ENCODE data around the gene SLC35B1.
"Not testable (repeated sequence)": the region's sequence is repeated elsewhere in the genome, so short reads cannot be mapped to it uniquely, and the experiment has no call there.

The SLC35B1 gene

GRCh38 chr17:49725452-49726130 is 17.8 kb upstream of the SLC35B1 start:
- no peak for DNase-seq (ENCODE audit: low read depth)
- no peak overlapping the region for H3K4me3 ChIP-seq (ENCODE audit: low read depth, low read length)
- no peak for TF ChIP-seq CTCF (conservative IDR thresholded peaks at IDR 0.05; ENCODE audit: low read depth, low read length)

- H3K4me3 ChIP-seq (ENCODE audit: low read depth, low read length); DNase-seq (ENCODE audit: low read depth): not testable (repeated sequence)
Observed at GRCh38 chr17:49724552-49724951, 16.8 kb upstream of the SLC35B1 start.

DNA sequence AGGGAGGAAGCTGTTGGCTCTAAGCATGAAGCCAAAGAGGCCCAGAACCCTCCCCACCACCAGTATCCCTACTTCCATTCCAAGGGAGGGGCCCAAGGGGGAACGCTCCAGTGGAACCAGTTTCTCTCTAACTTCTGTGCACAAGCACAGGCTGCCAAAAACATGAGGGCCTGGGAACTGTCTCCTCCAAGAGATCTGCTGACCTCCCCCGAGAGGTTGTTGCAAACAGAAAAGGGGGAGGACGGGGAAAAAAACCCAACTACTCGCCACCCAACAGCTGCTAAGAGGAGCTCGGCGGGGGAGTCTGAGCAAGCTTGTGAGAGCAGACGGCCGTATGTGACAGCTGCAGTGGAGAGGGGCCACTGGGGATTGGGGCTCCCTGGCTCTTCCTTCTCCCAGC is 15.7 kb upstream of the SLC35B1 start:
- no peak for DNase-seq (ENCODE audit: low read depth)
- no peak overlapping the region for H3K4me3 ChIP-seq (ENCODE audit: low read depth, low read length)
- no peak for TF ChIP-seq CTCF (conservative IDR thresholded peaks at IDR 0.05; ENCODE audit: low read depth, low read length)

DNA sequence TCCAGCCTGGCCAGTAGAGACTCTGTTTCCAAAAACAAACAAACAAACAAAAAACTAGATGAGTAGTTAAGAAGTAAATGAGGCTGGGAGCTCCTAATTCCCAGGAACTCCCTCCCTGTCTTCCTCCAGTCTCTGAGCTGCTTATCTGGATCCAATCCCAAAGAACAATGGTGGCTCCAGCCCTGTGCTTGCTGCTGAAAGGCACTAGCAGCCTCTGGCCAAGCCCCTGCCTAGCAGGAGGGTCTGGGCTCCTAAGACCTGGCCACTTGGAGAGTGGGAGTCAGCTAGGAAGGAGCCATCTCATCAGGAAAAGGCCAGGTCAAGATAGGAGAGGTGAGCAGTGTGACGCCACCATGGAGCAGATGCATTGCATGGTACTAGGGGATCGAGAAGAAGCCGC is 14.3 kb upstream of the SLC35B1 start:
- no peak for TF ChIP-seq CTCF (conservative IDR thresholded peaks at IDR 0.05; ENCODE audit: low read depth, low read length)
- no peak overlapping the region for H3K4me3 ChIP-seq (ENCODE audit: low read depth, low read length)

DNA sequence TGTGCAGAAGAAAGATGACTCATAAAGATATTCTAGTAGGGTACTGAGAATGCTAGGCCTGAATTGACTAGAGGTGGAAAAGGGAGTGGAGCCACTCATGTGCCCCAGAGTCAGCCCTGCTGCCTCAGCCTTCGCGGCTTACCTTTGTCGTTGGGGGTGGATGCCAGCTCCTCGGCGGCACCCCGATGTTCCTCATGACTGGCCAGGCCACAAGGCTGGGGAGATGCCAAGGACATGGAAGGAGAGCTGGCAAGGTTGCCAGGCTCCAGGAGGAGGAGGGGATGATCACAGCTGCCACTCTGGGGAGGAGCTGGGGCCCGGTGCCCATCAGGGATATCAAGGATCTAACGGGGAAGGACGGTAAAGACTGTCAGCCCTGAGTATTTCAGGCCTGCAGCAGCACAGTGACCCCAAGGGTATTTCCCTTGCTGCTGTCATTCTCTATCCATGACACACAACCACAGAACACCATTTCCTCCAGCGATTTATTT is 9.7 kb upstream of the SLC35B1 start:
- no peak for DNase-seq (ENCODE audit: low read depth)
- no peak overlapping the region for H3K4me3 ChIP-seq (ENCODE audit: low read depth, low read length)
- TF ChIP-seq CTCF (conservative IDR thresholded peaks at IDR 0.05; ENCODE audit: low read depth, low read length), result no peak

More for the DNA sequence above, 14.3 kb upstream of the SLC35B1 start:
- DNase-seq (ENCODE audit: low read depth), result no peak

GRCh38 chr17:49716668-49717364 is 9.1 kb upstream of the SLC35B1 start:
- H3K4me3 ChIP-seq (ENCODE audit: low read depth, low read length), result no peak overlapping the region
- TF ChIP-seq CTCF (conservative IDR thresholded peaks at IDR 0.05; ENCODE audit: low read depth, low read length), result no peak
- no peak for DNase-seq (ENCODE audit: low read depth)

DNA sequence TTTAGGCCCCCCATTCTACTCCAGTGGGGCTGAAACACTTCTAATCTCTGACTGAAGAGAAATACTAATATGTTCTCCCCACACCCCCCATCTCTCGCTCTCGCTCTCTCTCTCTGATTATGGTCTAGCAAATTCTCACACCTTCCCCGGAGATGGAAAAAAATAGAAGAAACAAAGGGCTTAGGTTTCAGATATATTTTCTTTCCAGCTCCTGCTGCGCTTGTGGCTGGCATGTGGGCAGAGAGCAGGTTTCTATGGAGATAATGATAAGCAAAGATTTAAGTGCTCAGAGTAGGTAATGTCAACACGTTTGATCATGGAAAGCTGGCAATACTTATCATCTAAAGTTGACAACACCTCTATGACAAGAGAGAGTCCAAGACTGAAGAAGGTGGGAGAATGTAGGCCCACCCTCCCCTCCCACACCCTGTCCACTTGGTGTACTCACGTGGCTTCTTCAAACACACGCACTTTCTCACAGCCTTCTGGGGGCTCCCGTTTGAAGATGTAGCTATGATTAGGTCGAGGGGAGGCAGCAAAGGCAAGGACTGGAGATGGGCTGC is 8.0 kb upstream of the SLC35B1 start:
- DNase-seq (ENCODE audit: low read depth), result no peak
- H3K4me3 ChIP-seq (ENCODE audit: low read depth, low read length), result no peak overlapping the region
- no peak for TF ChIP-seq CTCF (conservative IDR thresholded peaks at IDR 0.05; ENCODE audit: low read depth, low read length)

Data from choroid plexus epithelial cell (primary cell).